Smooth muscle cell (in vitro differentiated cells): Measurements from ENCODE around the gene F10. TPM values are rescaled to one million over a fixed set of nuclear protein-coding genes. Genes with fewer than 3 reads are reported as not detected.
A peak's percentile ranks its signal among the peaks of the same experiment; 100 is the strongest.

Source experiments
- DNase-seq: peaks from one replicate; lab custom pipeline; 2025; ENCODE audit not compliant: unreplicated experiment; lab: John Stamatoyannopoulos, UW
- H2AFZ ChIP-seq: fragments of 200-600 bp; sonication (generic); 2 replicates; pipeline ENCODE4 v1.6.0; 2016; ENCODE audit warnings: antibody characterized with exemption, low read depth, mild to moderate bottlenecking
- H3F3A ChIP-seq: fragments of 200-600 bp; sonication (generic); 2 replicates; pipeline ENCODE4 v1.6.0; 2017; ENCODE audit warnings: antibody characterized with exemption, low read depth
- H3K27ac ChIP-seq: fragments of 200-600 bp; sonication (generic); 2 replicates; pipeline ENCODE4 v1.5.1; 2016; ENCODE audit warnings: low read depth, mild to moderate bottlenecking
- H3K27me3 ChIP-seq: fragments of 200-600 bp; sonication (generic); 2 replicates; pipeline ENCODE4 v1.6.1; 2016; ENCODE audit warnings: low read depth, mild to moderate bottlenecking
- H3K36me3 ChIP-seq: fragments of 200-600 bp; sonication (generic); 2 replicates; pipeline ENCODE4 v1.5.1; 2016; ENCODE audit warnings: low read depth
- H3K4me1 ChIP-seq: fragments of 200-600 bp; sonication (generic); 2 replicates; pipeline ENCODE4 v1.5.1; 2016; ENCODE audit warnings: low read depth
- H3K4me2 ChIP-seq: fragments of 200-600 bp; sonication (generic); 2 replicates; pipeline ENCODE4 v1.6.0; 2016; ENCODE audit warnings: mild to moderate bottlenecking
- H3K4me3 ChIP-seq: fragments of 200-600 bp; sonication (generic); 2 replicates; pipeline ENCODE4 v1.5.1; 2016; ENCODE audit warnings: mild to moderate bottlenecking
- H3K79me2 ChIP-seq: fragments of 200-600 bp; sonication (generic); 2 replicates; pipeline ENCODE4 v1.6.0; 2016; ENCODE audit warnings: low read depth, mild to moderate bottlenecking
- H3K9ac ChIP-seq: fragments of 200-600 bp; sonication (generic); 2 replicates; pipeline ENCODE4 v1.6.0; 2016; ENCODE audit warnings: low read depth
- H3K9me3 ChIP-seq: fragments of 200-600 bp; sonication (generic); replicated peaks from 2 replicates; pipeline ENCODE4 v1.5.1; 2016; ENCODE audit warnings: low read depth
- H4K20me1 ChIP-seq: fragments of 200-600 bp; sonication (generic); 2 replicates; pipeline ENCODE4 v1.6.0; 2016; ENCODE audit warnings: low read depth
- WGBS: methylation state at CpG from one replicate; pipeline ENCODE4 v1.1.7; 2016; ENCODE audit warnings: low lambda C conversion rate; 5-methylcytosine and 5-hydroxymethylcytosine counted together
- polyA plus RNA-seq: library from polyadenylated mRNA; unstranded; fragments of >200 nt; fragmentation: Nextera tagmentation; extraction: Ambion mirVana; gene quantifications from 2 replicates; pipeline ENCODE4 v1.2.1, GENCODE V29; 2016
- total RNA-seq: library from RNA; depleted of rRNA; stranded (reverse); fragments of >200 nt; gene quantifications from 2 replicates; pipeline ENCODE4 v1.2.3, GENCODE V29; 2014
- TF ChIP-seq, protein P1 (sequence below): fragments of 200-600 bp; sonication (generic); IDR thresholded peaks from 2 replicates; pipeline ENCODE4 v1.5.1; 2017; ENCODE audit warnings: borderline replicate concordance, mild to moderate bottlenecking, antibody characterized with exemption; ENCODE audit not compliant: insufficient read depth, poor library complexity, severe bottlenecking

Gene F10
- total and polyA plus RNA-seq, 2 experiments from 2014 or later = 17.1 to 43.7 TPM

DNA sequence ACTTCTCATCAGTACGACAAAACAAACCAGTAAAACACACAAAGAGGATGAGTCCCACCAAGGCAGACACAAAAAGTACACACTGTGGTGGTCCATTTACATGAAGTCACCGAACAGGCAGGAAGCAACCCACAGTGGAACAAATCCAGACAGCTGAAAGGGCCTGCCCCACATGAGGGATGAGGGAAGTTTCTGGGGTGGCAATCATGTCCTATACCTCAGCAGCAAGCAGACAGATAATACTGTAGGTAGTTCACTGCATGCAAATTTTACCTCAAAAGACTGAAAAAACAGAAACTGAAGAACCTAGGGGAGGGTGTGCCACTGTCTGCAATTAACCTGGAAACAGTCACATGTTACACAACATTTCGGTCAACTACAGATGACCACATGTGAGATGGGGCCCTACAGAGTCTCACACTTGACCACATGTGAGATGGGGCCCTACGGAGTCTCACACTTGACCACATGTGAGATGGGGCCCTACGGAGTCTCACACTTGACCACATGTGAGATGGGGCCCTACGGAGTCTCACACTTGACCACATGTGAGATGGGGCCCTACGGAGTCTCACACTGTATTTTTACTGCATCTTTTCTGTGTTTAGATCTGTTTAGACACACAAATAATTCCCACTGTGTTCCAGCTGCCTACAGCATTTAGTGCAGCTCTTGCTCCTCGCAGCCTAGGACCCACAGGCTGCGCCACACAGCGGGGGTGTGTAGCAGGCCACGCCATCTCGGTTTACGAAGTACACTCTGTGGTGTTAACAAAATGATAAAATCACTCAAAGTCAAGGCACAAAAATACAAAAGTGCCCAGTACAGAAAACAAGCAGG lies 63.7 kb downstream of the F10 start:
- TF ChIP-seq, protein P1, sequence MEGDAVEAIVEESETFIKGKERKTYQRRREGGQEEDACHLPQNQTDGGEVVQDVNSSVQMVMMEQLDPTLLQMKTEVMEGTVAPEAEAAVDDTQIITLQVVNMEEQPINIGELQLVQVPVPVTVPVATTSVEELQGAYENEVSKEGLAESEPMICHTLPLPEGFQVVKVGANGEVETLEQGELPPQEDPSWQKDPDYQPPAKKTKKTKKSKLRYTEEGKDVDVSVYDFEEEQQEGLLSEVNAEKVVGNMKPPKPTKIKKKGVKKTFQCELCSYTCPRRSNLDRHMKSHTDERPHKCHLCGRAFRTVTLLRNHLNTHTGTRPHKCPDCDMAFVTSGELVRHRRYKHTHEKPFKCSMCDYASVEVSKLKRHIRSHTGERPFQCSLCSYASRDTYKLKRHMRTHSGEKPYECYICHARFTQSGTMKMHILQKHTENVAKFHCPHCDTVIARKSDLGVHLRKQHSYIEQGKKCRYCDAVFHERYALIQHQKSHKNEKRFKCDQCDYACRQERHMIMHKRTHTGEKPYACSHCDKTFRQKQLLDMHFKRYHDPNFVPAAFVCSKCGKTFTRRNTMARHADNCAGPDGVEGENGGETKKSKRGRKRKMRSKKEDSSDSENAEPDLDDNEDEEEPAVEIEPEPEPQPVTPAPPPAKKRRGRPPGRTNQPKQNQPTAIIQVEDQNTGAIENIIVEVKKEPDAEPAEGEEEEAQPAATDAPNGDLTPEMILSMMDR = no peak
- H3K9ac ChIP-seq = no peak overlapping the region
- no peak overlapping the region for H3K4me2 ChIP-seq
- H3K4me1 ChIP-seq = no peaks in the 10 kb centered on the region
- no peaks in the 10 kb centered on the region for H3K79me2 ChIP-seq
- no peak overlapping the region for H2AFZ ChIP-seq
- no peaks in the 10 kb centered on the region for H4K20me1 ChIP-seq
- DNase-seq = no peak
- peak overlapping the region; percentile 88 for H3K27ac ChIP-seq
- no peaks in the 10 kb centered on the region for H3K9me3 ChIP-seq
- H3K4me3 ChIP-seq = no peak overlapping the region
- no peaks in the 10 kb centered on the region for H3K27me3 ChIP-seq
- WGBS = 90% methylated on average over 13 of the region's 13 CpGs
- H3K36me3 ChIP-seq = peaks cover 8% of the 10 kb centered on the region
- H3F3A ChIP-seq = no peaks in the 10 kb centered on the region

DNA sequence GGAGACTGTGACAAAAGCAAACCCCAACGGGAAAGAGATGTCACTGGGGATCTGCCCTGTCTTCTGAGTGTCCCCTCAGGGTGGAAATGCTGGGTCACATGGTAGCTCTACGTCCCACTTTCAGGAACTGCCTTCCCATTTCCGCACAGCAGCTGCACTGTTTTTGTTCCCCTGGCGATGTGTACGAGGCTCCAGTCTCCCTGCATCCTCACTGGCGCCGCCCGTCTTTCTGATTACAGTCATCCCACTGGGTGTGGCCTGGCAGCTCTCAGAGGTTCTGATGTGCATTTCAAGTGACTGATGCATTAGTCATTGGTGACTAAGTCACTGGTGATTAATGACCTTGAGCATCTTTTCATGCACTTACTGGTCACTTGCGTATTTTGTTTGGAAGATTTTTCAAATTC lies 64.7 kb downstream of the F10 start:
- H3K4me2 ChIP-seq = peak overlapping the region; percentile 20
- no peaks in the 10 kb centered on the region for H3K9me3 ChIP-seq
- no peaks in the 10 kb centered on the region for H3K79me2 ChIP-seq
- TF ChIP-seq, protein P1 = no peak
- peak overlapping the region; percentile 51 for H3K9ac ChIP-seq
- H3K27me3 ChIP-seq = no peaks in the 10 kb centered on the region
- H3K27ac ChIP-seq = peak overlapping the region; percentile 88
- DNase-seq = peak; percentile 25
- no peaks in the 10 kb centered on the region for H3K4me1 ChIP-seq
- WGBS = 11% methylated on average over 9 of the region's 9 CpGs
- peaks cover 8% of the 10 kb centered on the region for H3K36me3 ChIP-seq
- no peak overlapping the region for H3K4me3 ChIP-seq
- H3F3A ChIP-seq = no peaks in the 10 kb centered on the region
- H4K20me1 ChIP-seq = no peaks in the 10 kb centered on the region
- H2AFZ ChIP-seq = no peak overlapping the region

DNA sequence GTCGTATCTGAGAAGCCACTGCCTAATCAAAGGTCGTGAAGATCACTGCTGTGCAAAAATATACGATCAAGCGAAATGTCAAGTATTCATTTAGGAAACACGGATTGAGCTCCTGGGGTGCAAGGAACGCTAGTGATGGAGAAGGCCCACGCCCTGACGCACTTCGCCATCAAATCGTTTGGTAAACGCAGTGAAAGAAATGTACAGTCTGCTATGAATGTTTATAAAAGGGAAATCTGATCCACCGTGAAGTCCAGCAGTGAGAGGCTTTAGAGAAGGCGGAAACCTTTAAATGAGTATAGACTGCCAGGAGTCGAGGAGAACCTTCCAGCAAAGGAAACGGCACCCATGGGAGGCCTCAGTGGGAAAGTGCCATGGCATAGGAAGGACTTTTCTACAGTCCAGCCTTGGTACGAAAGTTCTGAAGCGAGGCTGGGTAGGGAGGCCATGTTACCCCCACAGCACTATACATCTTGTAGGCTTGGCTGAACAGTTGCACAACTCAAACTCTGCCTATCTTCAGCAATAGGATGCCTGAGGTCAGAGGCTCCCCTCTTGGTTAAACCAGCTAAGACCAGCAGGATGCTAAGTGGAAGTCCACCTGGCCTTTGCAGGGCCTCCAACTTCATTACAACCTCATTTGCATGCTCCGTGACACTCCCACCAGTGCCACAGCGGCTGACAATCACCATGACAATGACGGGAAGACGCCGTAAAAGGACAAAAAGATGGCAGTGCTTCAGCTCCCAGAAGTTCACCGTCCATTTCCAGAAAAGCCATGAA lies 65.5 kb downstream of the F10 start:
- no peaks in the 10 kb centered on the region for H3K27me3 ChIP-seq
- H3K4me1 ChIP-seq = no peaks in the 10 kb centered on the region
- H3K4me3 ChIP-seq = no peak overlapping the region
- WGBS = 95% methylated on average over 23 of the region's 23 CpGs
- H2AFZ ChIP-seq = no peak overlapping the region
- H3K4me2 ChIP-seq = no peak overlapping the region
- no peaks in the 10 kb centered on the region for H3F3A ChIP-seq
- H3K9ac ChIP-seq = no peak overlapping the region
- DNase-seq = no peak
- TF ChIP-seq, protein P1 = no peak
- H3K27ac ChIP-seq = peak overlapping the region; percentile 88
- peaks cover 8% of the 10 kb centered on the region for H3K36me3 ChIP-seq
- H4K20me1 ChIP-seq = no peaks in the 10 kb centered on the region
- no peaks in the 10 kb centered on the region for H3K9me3 ChIP-seq
- no peaks in the 10 kb centered on the region for H3K79me2 ChIP-seq
